Stimulated activated CD8-positive, alpha-beta memory T cell treated with anti-CD3 and anti-CD28 coated beads, Interleukin-7, amount 100 ng/mL, for 48 hours (primary cell): ENCODE measurements around the gene FBXO11.
"Not testable (repeated sequence)": the region's sequence is repeated elsewhere in the genome, so short reads cannot be mapped to it uniquely, and the experiment has no call there.

ENCODE experiments used
- DNase-seq, 2 donors: peaks; one replicate each; pipeline ENCODE4 v3.0.0-alpha.2; 2020; ENCODE audit warnings: low read depth in 1 of 2; ENCODE audit errors: extremely low read depth in 1 of 2

The FBXO11 gene

DNA sequence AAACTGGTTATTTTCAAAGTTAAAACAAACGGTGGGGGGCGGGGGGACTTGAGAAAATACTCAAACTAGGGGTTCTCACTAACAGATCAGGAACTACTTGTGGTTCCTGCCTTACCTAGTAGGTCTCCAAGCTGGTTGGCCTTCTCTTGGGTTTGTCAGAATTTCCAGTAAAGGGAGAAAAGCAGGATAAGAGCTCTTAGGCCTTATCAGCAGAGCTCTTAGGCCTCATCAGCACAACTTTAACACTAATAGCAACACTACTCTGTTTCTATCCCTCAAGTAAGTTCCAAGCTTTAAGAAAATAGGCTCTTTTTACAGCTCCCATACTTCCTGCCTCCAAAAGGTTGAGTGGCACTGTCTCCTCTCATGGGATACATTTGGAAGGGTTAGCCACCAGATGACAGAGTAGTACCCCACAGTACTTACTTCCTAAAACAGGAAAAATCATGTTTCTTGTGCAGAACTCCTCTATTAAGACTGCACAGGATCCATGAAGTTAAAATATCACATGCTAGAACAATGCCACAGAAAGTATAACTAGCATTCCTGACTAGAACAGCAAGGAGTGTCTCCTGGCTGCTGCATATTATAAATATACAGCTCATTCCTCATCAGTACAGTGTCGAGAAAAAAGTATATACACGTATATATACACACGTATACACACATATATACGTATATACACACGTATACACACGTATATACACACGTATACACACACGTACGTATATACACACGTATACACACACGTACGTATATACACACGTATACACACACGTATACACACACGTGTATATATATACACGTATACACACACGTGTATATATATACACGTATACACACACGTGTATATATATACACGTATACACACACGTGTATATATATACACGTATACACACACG lies 6.1 kb downstream of the FBXO11 start:
- no peak for DNase-seq

DNA sequence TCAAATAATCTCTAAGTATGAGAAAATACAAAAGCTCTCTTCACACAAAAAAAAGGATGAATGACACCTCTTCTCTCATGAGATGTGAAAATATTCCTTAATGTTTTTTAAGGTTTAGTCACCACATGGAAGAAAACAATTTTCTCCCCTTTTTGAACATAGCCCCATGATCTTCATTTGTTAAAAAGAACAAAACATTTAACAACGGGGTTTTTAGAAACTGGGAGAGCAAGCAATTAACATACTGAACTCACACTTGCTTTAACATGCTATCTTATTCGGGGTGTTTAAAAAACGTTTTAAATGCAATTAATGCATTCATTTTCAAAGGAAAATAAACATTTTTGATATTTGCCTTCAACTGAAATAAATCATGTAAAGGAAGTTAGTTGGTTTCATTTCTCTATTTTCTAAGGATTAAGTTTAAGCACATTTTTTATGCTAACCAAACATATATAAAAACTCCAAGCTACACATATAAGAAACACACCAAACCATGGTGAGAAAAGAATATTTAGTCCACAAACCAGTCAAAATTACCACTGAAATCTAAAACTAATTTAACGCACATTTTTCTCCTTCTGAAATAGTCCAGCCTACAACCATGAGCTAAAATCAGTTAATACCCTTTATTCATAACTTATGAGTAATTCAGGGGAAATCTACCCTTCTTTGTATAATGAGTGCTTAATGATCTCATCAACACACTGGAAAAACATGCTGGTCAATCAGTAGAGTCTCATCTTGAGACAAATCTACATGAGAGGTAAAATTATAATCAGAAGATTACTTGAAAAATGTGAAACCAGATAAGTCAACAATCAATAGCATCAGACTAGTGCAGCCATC lies 8.2 kb downstream of the FBXO11 start:
- DNase-seq: no peak

DNA sequence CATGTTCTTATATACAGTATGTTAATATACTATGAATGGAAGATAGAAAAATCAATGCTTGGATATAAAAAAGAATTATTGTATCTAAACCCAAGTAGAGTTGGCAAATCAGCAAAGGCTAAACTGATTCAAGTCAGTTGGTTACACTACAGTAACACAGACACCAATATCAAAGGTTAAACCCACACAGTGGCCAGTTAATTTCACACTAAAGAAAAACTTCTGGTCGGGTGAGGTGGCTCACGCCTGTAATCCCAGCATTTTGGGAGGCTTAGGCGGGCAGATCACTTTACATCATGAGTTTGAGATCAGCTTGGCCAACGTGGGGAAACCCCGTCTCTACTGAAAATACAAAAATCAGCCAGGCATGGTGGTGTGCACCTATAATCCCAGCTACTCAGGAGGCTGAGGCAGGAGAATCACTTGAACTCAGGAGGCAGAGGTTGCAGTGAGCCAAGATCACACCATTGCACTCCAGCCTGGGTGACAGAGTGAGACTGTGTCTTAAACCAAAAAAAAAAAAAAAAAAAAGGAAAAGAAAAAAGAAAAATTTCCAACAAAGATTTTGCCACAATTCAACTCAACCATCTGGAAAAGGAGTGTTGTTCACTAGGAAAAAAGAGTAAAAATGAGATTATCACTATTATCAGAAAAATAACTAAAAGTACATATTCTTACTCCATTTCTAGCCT lies 9.0 kb downstream of the FBXO11 start:
- DNase-seq: not testable (repeated sequence)

DNA sequence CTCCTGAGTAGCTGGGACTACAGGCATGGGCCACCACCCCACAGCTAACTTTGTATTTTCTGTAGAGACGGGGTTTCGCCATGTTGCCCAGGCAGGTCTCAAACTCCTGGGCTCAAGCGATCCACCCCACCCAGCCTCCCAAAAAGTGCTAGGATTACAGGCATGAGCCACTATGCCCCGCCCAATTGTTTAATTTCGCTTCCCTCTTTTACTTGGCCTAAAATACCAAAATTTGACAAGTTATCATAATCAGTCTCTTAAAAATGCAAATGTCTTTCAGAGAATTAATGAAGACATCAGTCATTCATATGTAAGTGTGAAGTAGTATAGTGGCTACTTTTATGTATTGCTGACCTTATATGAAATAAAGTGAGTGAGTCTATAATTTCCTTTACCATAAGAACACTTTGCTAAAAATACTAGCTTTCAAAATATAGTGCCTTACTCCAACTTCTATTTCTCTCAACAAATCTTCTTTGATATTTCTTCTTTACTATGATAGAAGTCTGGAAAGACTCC lies 9.8 kb downstream of the FBXO11 start:
- DNase-seq: no peak

DNA sequence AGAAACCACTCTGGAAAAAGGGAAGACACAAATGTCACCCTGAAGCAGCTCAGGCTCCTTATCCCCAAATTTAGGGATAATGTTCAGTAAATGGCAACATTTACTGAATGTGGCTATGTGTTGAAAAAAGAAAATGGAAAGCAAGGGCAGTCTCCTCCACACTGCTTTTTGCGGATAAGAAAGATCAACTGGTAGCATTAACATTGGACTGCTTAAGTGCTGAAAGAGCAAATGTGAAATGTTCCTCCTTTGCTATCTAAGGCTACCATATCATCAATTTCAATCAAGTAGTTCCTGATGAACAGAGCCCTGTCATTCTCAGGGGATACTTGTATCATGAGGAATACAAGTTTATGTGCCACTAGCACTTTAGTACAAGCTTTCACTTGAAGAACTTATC lies 12.5 kb downstream of the FBXO11 start:
- DNase-seq: no peak

DNA sequence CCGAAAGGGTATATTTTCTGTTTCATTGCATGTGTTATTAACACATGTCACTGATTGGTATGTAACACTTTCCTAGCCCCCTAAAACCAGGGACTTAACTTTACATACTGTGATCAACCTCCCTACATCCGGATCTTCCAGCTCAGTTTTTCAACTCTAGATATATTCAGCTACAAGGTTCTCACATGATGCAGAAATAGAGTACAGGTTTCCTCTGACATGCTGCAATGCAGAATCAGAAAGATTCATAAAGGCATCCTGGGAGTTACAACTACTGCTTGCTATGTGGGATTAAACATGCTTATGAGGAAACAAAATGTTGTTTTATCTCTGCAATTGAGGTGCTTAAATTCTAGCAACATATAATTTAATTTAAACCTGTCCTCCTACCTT lies 14.0 kb downstream of the FBXO11 start:
- DNase-seq: no peak

DNA sequence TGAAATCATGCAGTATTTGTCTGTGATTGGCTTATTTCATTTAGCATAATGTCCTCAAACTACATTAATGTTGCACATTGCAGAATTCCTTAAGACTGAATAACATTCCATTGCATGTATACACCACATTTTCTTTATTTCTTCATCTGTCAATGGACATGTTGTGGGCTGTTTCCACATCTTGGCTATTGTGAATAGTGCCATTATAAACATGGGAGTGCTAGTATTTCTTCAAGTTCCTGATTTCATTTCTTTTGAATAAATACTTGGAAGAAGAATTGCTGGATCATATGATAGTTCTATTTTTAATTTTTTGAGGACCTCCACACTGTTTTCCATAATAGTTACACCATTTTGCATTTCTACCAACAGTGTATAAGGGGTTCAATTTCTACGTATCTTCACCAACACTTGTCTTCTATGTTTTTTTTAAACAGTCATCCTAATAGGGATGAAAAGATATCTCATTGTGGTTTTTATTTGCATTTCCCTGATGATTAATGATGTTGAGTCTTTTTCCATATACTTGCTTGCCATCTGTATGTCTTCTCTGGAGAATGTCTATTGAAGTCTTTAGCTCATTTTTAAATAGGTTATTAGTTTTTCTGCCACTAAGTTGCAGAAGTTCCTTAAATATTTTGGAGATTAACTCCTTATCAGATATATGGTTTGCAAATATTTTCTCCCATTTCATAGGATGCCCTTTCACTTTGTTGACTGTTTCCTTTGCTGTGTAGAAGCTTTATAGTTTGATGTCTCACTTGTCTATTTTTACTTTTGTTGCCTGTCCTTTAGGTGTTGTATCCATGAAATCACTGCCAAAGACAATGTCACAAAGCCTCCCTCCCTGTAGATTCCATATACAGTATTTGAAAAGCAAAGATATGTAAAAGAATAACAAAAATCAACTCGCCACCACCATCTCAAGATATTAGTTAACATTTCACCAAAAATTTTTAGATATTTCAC lies 14.6 kb downstream of the FBXO11 start:
- DNase-seq: no peak

DNA sequence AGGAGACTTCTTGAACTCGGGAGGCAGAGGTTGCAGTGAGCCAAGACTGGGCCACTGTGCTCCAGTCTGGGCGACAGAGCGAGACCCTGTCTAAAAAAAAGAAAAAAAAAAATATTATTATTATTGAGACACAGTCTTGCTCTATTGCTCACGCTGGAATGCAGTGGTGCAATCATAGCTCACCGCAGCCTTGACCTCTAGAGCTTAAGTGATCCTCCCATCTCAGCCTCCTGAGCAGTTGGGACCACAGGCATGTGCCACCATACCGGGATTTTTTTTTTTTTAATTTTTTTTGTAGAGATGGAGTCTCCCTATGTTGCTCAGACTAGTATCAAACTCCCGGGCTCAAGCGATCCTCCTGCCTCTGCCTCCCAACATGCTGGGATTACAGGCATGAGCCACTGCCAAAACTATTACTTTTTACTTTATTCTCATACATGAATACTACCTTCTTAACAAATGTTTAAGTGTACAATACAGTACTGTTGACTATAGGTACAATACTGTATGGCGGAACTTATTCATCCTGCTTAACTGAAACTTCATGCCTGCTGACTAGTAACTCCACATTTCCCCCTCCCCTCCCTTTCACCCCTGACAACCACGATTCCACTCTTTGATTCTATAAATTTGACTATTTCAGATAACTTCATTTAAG lies 15.5 kb downstream of the FBXO11 start:
- no peak for DNase-seq

DNA sequence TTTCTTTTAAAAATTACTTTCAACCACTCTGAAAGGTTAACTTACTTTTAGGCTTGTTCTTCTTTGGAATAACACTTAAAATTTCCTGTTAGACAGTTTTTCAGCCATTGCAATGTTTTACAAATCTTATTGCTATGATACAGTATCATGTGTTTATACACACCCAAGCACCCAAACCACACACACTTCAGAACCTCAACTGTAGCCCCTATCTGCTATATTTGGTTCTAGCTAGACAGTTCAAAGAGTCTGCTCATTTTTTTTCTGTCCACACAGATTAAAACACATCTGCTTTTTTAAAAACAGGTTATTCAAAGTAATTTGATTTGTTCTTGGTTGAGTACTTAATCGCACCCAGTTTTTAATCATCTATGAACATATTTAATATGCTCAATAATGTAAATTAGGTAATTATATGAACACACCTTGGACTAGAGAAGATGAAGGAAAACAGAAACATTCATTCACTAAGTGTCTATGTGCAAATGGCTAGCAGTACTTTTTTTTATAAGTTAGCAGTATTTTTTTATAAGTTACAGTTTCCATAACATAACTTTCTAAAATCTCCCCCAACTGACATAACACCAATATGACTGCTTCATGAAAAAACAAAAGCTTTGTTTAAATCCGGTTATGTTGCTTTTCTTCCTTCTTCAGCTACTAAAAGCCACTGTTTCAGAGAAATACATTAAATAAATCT lies 17.6 kb downstream of the FBXO11 start:
- DNase-seq: no peak

DNA sequence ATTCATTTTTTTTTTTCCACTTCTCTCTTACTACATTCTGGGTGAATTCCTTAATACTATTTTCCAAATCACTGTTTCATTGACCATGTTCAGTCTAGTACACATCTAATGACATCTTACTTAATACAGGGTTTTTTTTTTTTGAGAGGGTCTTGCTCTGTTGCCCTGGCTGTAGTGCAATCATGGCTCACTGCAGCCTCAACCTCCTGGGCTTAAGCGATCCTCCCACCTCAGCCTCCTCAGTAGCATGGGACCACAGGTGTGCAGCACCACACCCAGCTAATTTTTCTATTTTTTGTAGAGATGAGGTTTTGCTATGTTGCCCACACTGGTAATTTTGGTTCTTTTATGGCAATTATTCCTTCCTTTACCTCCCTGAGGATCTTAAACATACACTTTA lies 29.4 kb downstream of the FBXO11 start:
- no peak for DNase-seq

DNA sequence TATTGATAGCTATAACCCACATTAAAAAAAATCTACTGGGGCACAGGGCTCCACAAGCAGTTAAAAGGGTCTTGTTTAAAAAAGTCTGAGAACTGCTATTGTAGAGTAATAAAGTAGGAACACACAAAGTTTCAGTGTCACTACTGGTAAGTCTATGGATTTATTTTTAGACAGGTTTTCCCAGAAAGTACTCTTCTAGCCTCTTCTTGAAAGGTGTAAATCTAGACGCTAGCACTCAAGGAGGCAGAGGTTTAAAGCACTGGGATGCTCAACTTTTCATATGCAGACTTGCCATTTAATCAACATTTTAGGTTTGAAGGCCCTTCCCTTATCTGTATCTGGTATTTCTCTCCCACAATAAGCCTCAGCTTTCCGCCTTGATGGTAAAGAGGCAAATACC lies 33.4 kb downstream of the FBXO11 start:
- DNase-seq: no peak

DNA sequence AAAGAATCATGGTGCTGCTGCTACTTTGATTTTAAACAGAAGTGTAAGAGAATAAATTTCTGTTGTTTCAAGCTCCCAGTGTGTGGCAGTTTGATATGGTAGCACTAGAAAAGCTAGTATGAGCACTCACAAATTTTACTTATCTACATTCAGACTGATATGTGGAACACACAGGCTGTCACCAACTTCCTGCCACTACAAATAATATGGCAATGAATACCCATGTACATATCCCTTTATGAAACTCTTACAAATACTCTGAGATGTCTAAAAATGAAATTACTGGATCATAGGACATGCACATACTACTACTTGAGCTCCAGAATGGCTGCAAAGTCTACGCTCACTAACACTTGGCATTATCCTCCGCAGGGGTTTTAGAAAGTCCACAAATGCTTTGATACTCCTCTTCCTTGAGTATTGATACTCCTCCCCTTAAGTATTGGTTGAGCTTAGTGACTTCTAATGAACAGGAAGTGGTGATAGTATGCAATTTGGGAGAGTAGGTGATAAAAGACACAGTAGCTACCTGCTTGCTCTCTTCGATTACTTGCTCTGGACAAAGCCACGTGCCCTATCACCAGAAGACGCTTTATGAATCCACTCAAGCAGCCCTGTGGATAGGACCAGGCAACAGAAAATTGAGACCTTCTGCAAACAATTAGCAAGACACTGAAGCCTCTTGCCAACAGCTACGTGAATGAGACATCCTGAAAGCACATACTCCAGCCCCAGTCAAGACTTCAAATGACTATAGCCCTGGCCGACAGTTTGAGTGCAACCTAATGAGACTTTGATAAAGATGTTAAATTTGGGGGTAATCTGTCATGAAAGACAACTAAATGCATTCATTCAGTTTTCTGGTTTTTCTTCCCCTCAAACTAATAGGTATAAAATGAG lies 35.4 kb downstream of the FBXO11 start:
- no peak for DNase-seq

DNA sequence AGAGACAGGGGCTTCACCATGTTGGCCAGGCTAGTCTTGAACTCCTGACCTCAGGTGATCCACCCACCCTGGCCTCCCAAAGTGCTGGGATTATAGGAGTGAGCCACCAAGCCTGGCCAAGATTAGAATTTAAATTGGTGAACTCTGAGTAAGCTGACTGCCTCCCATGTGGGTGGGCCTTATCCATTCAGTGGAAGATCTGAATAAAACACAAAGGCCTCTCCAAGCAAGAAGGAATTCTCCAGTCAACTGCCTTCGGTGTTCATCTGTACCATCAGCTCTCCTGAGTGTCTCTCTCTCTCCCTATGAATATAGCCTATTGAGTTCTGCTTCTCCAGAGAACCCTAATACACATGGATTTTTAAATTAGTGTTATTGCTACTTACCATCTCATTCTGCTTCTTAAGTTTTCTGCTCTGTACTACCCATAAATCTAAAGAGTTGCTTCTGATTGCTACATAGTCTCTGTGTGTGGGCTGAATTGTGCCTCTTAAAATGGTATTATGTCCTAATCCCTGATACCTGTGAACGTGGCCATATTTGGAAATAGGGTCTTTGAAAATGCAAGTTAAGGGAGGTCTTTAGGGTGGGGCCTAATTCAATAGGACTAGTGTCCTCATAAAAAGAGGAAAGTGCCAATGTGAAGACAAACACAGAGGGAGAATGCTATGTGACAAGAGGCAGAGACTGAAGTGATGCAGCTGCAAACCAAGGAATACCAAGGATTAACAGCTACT lies 36.3 kb downstream of the FBXO11 start:
- no peak for DNase-seq

DNA sequence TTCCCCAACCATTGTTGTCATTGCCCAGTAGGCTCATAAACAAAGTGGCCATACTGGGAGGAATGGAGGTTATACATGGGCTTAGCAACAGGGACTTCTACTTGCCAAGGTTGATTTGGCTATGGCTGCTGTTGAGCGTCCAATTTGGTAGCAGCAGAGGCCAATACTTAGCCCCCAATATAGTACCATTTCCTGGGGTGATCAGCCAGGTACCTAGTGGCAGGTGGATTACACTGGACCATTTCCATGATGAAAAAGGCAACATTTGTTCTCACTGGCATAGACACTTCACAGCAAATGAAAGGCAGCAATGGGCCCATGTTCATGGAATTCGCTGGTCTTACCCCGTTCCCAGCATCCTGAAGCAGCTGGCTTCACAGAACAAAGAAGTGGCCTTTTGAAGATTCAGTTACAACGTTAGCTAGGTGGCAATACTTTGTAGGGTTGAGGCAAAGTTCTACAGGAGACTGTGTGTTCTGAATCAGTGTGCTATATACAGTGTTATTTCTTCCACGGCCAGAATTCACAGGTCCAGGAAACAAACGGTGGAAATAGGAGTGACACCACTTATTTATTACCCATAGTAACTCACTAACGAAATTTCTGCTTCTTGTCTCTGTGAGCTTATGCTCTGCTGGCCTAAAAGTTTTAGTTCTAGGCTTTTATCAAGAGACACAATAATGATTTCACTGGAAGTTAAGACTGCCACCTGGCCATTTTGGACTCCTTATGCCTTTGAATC lies 37.5 kb downstream of the FBXO11 start:
- no peak for DNase-seq

DNA sequence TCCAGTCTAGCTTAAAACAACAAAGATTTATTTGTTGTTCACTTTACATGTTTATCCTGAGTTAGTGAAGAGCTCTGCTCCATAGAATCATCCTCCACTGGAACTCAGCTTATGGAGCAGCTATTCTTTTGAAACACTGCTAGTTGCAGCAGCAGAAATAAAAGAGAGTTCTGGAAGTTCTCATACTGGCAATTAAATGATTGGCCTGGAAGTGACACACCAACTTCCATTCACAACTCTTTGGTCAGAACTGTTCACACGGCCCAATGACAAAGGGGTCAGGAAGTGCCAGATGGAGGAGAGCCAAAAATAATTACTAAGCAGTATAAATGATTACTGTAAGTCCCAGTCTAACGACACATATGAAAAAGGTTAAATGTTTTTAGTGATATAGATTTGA lies 39.1 kb downstream of the FBXO11 start:
- DNase-seq: no peak

DNA sequence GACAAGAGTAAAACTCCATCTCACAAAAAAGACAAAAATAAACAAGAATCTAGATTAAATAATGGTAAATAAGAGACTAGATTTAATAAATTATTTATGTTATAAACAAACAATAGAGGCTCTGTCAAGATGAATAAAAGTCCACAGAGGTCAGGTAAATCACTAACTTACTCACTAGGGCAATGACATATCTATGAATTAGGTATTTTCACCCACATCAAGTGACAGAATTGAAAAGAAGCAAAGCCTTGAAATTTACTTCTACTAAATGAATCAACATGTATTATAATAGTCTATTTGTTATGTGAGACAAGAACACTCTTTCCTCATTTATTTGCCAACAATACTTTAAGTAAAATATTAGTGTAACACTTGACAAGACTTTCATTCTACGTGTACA lies 41.7 kb downstream of the FBXO11 start:
- no peak for DNase-seq

DNA sequence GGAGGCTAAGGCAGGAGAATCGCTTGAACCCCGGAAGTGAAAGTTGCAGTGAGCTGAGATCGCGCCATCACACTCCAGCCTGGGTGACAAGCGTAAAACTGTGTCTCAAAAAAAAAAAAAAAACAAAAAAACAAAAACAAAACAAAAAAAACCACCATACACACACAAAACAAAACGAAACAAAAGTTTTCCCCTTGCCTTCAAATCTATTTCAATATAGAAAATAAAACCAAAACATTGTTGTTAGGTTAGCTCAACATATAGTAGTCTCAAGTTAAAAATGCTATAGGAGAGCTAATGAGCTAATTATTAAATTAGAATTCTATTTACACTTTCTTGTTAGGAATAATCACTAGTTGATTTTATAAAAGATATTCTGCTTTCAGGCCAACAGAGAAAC lies 43.3 kb downstream of the FBXO11 start:
- DNase-seq: no peak
